ENCODE data around the gene ZNF570.

DNA sequence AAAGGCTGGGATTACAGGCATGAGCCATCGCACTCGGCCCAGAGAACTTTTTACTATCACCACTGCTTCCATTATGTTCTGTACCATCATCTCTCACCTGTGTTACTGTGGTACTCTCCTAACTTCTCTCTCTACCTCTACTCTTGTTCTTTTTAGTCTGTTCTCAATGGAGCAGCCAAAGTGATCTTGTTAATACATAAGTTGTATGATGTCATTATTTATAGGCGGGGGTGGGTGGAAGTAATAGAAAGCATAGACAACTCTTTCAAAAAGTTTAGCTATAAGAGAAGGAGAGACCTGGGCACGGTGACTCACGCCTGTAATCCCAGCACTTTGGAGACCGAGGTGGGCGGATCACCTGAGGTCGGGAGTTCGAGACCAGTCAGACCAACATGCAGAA lies 3.0 kb downstream of the ZNF570 start:
- TF ChIP-seq, protein P1, sequence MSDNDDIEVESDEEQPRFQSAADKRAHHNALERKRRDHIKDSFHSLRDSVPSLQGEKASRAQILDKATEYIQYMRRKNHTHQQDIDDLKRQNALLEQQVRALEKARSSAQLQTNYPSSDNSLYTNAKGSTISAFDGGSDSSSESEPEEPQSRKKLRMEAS (IDR thresholded peaks at IDR 0.05) = no peak
- TF ChIP-seq ZZZ3 (CRISPR knock-in tag; IDR thresholded peaks at IDR 0.05; ENCODE audit: borderline replicate concordance) (no peak), ZNF382 (CRISPR knock-in tag; IDR thresholded peaks at IDR 0.05; ENCODE audit: borderline replicate concordance) (no peak), TBP (CRISPR knock-in tag; IDR thresholded peaks at IDR 0.05) (no peak), TEAD3 (CRISPR knock-in tag; optimal IDR thresholded peaks at IDR 0.05; ENCODE audit: borderline replicate concordance) (no peak), FOSL1 (CRISPR knock-in tag; IDR thresholded peaks at IDR 0.05; ENCODE audit: borderline replicate concordance) (no peak), SAFB2 (CRISPR knock-in tag; IDR thresholded peaks at IDR 0.05; ENCODE audit: borderline replicate concordance, low read depth) (no peak)
- TF ChIP-seq, protein P2, sequence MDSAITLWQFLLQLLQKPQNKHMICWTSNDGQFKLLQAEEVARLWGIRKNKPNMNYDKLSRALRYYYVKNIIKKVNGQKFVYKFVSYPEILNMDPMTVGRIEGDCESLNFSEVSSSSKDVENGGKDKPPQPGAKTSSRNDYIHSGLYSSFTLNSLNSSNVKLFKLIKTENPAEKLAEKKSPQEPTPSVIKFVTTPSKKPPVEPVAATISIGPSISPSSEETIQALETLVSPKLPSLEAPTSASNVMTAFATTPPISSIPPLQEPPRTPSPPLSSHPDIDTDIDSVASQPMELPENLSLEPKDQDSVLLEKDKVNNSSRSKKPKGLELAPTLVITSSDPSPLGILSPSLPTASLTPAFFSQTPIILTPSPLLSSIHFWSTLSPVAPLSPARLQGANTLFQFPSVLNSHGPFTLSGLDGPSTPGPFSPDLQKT (CRISPR knock-in tag; IDR thresholded peaks at IDR 0.05; ENCODE audit: borderline replicate concordance) = no peak
- TF ChIP-seq, protein P3, sequence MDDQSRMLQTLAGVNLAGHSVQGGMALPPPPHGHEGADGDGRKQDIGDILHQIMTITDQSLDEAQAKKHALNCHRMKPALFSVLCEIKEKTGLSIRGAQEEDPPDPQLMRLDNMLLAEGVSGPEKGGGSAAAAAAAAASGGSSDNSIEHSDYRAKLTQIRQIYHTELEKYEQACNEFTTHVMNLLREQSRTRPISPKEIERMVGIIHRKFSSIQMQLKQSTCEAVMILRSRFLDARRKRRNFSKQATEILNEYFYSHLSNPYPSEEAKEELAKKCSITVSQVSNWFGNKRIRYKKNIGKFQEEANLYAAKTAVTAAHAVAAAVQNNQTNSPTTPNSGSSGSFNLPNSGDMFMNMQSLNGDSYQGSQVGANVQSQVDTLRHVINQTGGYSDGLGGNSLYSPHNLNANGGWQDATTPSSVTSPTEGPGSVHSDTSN (CRISPR knock-in tag; IDR thresholded peaks at IDR 0.05; ENCODE audit: borderline replicate concordance) = no peak
- TF ChIP-seq, protein P4, sequence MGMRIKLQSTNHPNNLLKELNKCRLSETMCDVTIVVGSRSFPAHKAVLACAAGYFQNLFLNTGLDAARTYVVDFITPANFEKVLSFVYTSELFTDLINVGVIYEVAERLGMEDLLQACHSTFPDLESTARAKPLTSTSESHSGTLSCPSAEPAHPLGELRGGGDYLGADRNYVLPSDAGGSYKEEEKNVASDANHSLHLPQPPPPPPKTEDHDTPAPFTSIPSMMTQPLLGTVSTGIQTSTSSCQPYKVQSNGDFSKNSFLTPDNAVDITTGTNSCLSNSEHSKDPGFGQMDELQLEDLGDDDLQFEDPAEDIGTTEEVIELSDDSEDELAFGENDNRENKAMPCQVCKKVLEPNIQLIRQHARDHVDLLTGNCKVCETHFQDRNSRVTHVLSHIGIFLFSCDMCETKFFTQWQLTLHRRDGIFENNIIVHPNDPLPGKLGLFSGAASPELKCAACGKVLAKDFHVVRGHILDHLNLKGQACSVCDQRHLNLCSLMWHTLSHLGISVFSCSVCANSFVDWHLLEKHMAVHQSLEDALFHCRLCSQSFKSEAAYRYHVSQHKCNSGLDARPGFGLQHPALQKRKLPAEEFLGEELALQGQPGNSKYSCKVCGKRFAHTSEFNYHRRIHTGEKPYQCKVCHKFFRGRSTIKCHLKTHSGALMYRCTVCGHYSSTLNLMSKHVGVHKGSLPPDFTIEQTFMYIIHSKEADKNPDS (CRISPR knock-in tag; IDR thresholded peaks at IDR 0.05) = no peak
